Thyroid gland (tissue), 4 donors: Measurements from ENCODE around the gene EDIL3.

Experiments used
- POLR2A ChIP-seq, 2 donors: fragments of 450-650 bp; IDR thresholded peaks; one replicate each; pipeline ENCODE4 v1.6.1; 2017; ENCODE audit warnings: antibody characterized with exemption in 2 of 2, mild to moderate bottlenecking in 2 of 2, moderate library complexity in 1 of 2
- TF ChIP-seq, protein P1 (sequence below), 6 experiments: fragments of 200-600 bp in 3 of 6; fragments of 450-650 bp in 3 of 6; sonication (generic) in 3 of 6; IDR thresholded peaks; one replicate each; pipeline ENCODE4 v1.5.1; 2016 to 2019; ENCODE audit warnings: antibody characterized with exemption in 6 of 6, mild to moderate bottlenecking in 2 of 6, inconsistent platforms in 1 of 6, moderate library complexity in 1 of 6

DNA sequence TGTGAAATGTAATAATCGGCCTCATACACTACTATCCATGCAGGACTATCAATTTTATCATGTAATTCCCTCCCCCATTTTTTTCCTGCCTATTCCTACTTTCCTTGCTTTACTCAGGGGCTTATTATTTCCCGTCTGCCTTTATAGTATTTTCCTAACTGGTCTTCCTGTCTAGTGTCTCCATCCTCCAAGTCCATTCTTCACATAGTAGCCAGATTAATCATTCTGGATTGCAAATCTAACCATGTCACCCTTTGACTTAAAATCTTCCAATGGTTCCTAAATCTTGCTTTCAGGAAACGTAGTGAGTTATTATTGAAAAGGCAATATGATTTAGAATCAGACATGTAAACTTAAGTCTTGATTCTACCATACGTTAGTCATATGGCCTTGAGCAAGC, 356.6 kb downstream of the EDIL3 start:
- no peak for TF ChIP-seq POLR2A (IDR thresholded peaks at IDR 0.05)
- TF ChIP-seq, protein P1, sequence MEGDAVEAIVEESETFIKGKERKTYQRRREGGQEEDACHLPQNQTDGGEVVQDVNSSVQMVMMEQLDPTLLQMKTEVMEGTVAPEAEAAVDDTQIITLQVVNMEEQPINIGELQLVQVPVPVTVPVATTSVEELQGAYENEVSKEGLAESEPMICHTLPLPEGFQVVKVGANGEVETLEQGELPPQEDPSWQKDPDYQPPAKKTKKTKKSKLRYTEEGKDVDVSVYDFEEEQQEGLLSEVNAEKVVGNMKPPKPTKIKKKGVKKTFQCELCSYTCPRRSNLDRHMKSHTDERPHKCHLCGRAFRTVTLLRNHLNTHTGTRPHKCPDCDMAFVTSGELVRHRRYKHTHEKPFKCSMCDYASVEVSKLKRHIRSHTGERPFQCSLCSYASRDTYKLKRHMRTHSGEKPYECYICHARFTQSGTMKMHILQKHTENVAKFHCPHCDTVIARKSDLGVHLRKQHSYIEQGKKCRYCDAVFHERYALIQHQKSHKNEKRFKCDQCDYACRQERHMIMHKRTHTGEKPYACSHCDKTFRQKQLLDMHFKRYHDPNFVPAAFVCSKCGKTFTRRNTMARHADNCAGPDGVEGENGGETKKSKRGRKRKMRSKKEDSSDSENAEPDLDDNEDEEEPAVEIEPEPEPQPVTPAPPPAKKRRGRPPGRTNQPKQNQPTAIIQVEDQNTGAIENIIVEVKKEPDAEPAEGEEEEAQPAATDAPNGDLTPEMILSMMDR (IDR thresholded peaks at IDR 0.05): no peak
